ENCODE measurements around the gene FAM89A. TPM values are rescaled to one million over a fixed set of nuclear protein-coding genes. Genes with fewer than 3 reads are reported as not detected.

The FAM89A gene
- total RNA-seq, 2 experiments from 2014 or later, result 11.0 to 11.1 TPM

DNA sequence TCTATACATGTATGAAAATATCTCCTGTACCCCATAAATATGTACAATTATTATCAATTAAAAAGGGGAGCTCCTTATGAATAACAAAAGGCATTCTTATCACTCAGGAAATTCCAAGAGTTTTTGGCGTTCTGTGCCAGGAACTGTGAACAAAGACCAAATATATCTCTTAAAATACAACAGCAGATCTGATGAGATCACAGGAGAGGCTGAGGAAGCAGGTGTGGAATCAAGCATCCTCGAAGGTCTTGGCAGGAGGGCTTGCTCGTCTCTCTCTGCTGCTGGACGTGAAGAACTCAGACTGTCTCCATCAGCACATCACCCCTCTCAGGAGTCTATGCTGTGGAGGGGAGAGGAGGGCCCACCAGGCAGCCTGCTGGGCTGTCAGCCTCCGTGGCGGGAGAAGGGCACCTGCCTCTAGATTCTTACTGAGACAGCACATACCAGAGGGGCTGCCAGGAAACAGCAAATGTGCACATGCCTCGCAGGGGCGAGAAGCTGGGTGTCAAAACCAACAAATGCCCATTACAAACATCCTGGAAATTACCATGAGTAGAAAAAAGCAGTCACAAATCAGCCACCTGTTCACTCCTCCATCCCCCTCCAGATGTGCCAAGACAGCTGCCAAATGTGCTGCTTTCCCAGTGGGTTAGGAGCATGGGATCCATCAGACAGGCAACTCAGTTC, 30.8 kb upstream of the FAM89A start:
- Mint-ChIP-seq H3K4me3 (no peak overlapping the region), H3K27ac (no peak overlapping the region), H3K27me3 (ENCODE audit: low read depth) (no peaks in the 10 kb centered on the region), H3K36me3 (ENCODE audit: low read depth) (no peaks in the 10 kb centered on the region), H3K4me1 (ENCODE audit: low read depth) (no peaks in the 10 kb centered on the region), H3K9me3 (no peaks in the 10 kb centered on the region)
- intact Hi-C loops (cut with micrococcal nuclease), result loop anchor here (10.0 kb wide), 1 partner anchor 76 kb away; no protein-coding TSS in a partner anchor
- CTCF ChIA-PET, result no interaction called here
- DNase-seq, result no peak

DNA sequence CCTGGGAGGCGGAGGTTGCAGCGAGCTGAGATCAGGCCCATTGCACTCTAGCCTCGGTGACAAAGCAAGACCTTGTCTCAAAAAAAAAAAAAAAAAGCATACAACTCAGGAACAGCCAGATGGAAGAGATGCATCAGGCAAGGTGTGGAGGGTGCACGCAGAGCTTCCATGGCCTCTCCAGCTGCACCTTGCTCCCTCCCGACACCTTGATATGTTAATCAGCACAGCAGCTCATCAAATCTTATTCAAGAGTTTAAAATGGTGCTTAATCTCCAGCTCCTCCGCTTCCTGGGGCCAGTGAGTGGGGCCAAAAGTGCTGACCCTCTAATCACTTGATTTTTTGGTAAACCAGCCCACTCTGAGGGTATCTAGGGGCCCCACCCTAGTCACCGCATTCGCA, 29.3 kb upstream of the FAM89A start:
- Mint-ChIP-seq H3K4me3 (no peak overlapping the region), H3K27me3 (ENCODE audit: low read depth) (no peaks in the 10 kb centered on the region), H3K4me1 (ENCODE audit: low read depth) (no peaks in the 10 kb centered on the region), H3K27ac (no peak overlapping the region), H3K9me3 (no peaks in the 10 kb centered on the region), H3K36me3 (ENCODE audit: low read depth) (no peaks in the 10 kb centered on the region)
- intact Hi-C loops (cut with micrococcal nuclease), result no loop called here
- CTCF ChIA-PET, result interaction anchor here (0.6 kb wide), 1 partner anchor 37 kb away, joined by 5 read pairs; no protein-coding TSS in a partner anchor
- DNase-seq, result no peak

- no peak overlapping the region for H3K4me3 Mint-ChIP-seq
- CTCF ChIA-PET, result interaction anchor here (0.6 kb wide), 1 partner anchor 36 kb away, joined by 5 read pairs; no protein-coding TSS in a partner anchor
- DNase-seq, result no peak
Measured at GRCh38 chr1:231068762-231069161, 28.7 kb upstream of the FAM89A start.

DNA sequence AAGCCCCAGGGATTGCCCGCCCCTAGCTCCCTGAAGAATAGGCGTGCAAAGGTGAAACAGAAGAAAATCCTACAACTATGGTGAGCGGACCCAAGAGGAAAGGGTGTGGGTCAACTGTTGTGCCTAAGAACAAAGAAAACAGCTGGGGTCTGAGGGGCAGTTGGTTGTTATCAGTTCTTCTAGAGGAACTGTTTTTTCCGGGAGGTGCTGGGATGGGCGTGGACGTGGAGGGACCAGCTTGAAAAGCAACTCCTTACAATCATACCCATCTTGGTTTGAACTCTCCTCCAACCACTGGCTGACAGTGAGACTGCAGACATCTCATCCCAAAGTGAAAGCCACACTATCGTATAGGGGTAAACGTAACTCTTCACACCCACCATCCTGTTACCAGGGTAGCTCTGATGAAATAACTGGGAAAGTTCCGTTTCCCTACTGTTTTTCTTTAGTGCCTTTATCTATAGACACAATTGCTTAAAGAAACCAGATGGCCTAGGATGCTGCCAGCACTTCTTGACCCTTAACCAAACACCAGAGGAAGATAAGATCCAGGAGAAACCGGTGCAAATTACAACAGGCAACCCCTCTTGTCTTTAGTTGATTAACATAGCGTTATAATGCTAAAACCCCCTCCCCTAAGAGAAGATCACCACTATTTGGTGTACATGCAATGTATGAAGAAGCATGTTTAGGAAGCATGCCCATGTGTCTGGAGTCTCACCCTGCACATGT, 25.6 kb upstream of the FAM89A start:
- no peaks in the 10 kb centered on the region for H3K9me3 Mint-ChIP-seq
- no peaks in the 10 kb centered on the region for H3K4me1 Mint-ChIP-seq (ENCODE audit: low read depth)

More at GRCh38 chr1:231068762-231069161, 28.7 kb upstream of the FAM89A start:
- H3K27ac Mint-ChIP-seq, result no peak overlapping the region
- H3K9me3 Mint-ChIP-seq, result no peaks in the 10 kb centered on the region
- intact Hi-C loops (cut with micrococcal nuclease), result no loop called here
- no peaks in the 10 kb centered on the region for H3K36me3 Mint-ChIP-seq (ENCODE audit: low read depth)
- no peaks in the 10 kb centered on the region for H3K4me1 Mint-ChIP-seq (ENCODE audit: low read depth)
- no peaks in the 10 kb centered on the region for H3K27me3 Mint-ChIP-seq (ENCODE audit: low read depth)

GRCh38 chr1:231064418-231064817, 24.4 kb upstream of the FAM89A start:
- no peak for DNase-seq
- CTCF ChIA-PET, result no interaction called here
- Mint-ChIP-seq H3K27me3 (ENCODE audit: low read depth) (no peaks in the 10 kb centered on the region), H3K9me3 (no peaks in the 10 kb centered on the region), H3K4me3 (no peak overlapping the region), H3K36me3 (ENCODE audit: low read depth) (no peaks in the 10 kb centered on the region), H3K27ac (no peak overlapping the region), H3K4me1 (ENCODE audit: low read depth) (no peaks in the 10 kb centered on the region)
- intact Hi-C loops (cut with micrococcal nuclease), result no loop called here

More for the DNA sequence above, 25.6 kb upstream of the FAM89A start:
- Mint-ChIP-seq H3K36me3 (ENCODE audit: low read depth) (no peaks in the 10 kb centered on the region), H3K4me3 (no peak overlapping the region), H3K27ac (no peak overlapping the region), H3K27me3 (ENCODE audit: low read depth) (no peaks in the 10 kb centered on the region)
- CTCF ChIA-PET, result no interaction called here
- no peak for DNase-seq
- intact Hi-C loops (cut with micrococcal nuclease), result no loop called here

DNA sequence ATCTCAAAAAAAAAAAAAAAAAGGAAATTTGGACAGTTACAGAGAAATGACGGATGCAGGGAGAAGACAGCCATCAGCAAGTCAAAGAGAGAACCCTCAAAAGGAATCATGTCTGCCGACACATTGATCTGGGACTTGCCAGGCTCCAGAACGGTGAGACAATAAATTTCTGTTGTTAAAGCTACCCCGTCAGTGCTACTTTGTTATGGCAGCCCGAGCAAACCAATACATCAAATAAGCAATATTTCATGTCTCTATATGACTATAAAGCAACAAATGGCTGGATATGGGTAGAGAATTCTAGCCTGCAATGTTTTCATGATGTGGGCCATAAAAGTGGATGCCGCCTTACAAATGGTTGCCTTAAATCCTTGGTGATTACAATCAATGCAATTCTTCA, 23.3 kb upstream of the FAM89A start:
- Mint-ChIP-seq H3K27me3 (ENCODE audit: low read depth) (no peaks in the 10 kb centered on the region), H3K9me3 (no peaks in the 10 kb centered on the region), H3K27ac (no peak overlapping the region), H3K36me3 (ENCODE audit: low read depth) (no peaks in the 10 kb centered on the region), H3K4me3 (no peak overlapping the region), H3K4me1 (ENCODE audit: low read depth) (no peaks in the 10 kb centered on the region)
- intact Hi-C loops (cut with micrococcal nuclease), result no loop called here
- no peak for DNase-seq
- CTCF ChIA-PET, result no interaction called here

- Mint-ChIP-seq H3K27ac (no peak overlapping the region), H3K36me3 (ENCODE audit: low read depth) (no peaks in the 10 kb centered on the region), H3K27me3 (ENCODE audit: low read depth) (no peaks in the 10 kb centered on the region), H3K9me3 (no peaks in the 10 kb centered on the region), H3K4me1 (ENCODE audit: low read depth) (no peaks in the 10 kb centered on the region), H3K4me3 (no peak overlapping the region)
- DNase-seq, result no peak
- CTCF ChIA-PET, result no interaction called here
- intact Hi-C loops (cut with micrococcal nuclease), result no loop called here
Measured at GRCh38 chr1:231062500-231063270, 22.6 kb upstream of the FAM89A start.

DNA sequence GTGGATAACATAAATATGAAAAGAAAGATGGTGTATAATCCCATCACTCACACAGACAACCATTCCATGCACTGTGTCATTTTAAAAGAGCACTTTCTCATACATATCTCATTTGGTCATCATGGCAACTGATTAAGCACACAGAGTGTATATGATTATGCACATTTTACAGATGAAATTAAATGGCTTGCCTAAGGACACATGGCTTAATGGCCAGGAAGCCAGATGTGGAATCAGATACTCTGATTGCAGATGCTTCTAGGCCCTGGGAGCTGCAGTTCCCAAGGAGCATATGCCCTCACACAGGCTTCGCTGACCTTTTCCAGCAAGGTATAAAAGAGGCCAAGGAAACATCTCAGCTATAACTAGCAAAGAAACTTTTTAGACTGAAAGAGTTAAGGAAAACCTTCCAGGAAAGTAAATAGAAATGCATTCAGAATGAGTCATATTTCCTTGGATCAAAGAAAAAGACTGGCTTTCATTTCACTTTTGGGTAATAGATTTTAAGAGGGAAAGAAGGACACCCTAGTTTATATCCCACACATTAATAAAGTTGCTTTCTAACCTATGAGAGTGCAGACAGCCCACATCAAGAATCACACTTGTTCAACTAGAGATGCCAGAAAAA, 19.6 kb upstream of the FAM89A start:
- H3K27ac Mint-ChIP-seq, result no peak overlapping the region

DNA sequence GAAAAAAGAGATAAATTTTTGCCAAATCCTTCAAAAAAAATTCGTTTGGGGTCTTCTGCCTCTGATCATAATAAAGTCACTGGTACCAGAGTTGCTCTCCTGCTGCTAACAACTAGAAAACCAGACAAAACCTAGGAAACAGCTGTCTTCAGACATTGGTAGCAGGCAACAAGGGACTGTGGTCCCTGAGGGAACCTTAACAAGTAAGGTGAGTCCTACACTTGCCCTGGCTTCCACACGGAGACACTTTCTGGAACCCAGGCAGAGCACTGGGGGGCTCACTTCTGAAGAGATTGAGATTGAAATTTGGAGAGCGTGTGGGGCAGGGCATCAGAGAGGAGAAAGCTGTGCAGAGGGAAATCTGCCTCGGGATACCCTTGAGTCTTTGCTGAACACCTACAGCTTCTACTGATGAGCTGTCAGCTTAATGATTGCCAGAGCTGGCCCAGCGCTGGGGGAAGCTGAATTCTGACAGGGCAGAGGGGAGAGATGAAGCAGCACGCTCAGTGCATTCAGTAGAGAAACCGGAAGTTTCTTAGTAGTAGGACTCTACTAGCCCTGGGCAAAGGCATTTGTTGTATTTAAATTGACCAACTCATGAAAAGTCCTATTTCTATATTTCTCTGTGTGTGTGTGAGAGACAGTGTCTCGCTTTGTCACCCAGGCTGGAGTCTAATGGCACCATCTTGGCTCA, 18.5 kb upstream of the FAM89A start:
- Mint-ChIP-seq H3K27me3 (ENCODE audit: low read depth) (no peaks in the 10 kb centered on the region), H3K4me3 (no peak overlapping the region), H3K27ac (no peak overlapping the region), H3K9me3 (no peaks in the 10 kb centered on the region), H3K4me1 (ENCODE audit: low read depth) (peaks cover 5% of the 10 kb centered on the region), H3K36me3 (ENCODE audit: low read depth) (no peaks in the 10 kb centered on the region)
- DNase-seq, result no peak
- intact Hi-C loops (cut with micrococcal nuclease), result no loop called here
- CTCF ChIA-PET, result no interaction called here

More for the DNA sequence above, 19.6 kb upstream of the FAM89A start:
- H3K36me3 Mint-ChIP-seq (ENCODE audit: low read depth), result no peaks in the 10 kb centered on the region
- no peaks in the 10 kb centered on the region for H3K4me1 Mint-ChIP-seq (ENCODE audit: low read depth)
- no peaks in the 10 kb centered on the region for H3K27me3 Mint-ChIP-seq (ENCODE audit: low read depth)
- no peak overlapping the region for H3K4me3 Mint-ChIP-seq
- DNase-seq, result no peak
- intact Hi-C loops (cut with micrococcal nuclease), result no loop called here
- H3K9me3 Mint-ChIP-seq, result no peaks in the 10 kb centered on the region
- CTCF ChIA-PET, result no interaction called here

DNA sequence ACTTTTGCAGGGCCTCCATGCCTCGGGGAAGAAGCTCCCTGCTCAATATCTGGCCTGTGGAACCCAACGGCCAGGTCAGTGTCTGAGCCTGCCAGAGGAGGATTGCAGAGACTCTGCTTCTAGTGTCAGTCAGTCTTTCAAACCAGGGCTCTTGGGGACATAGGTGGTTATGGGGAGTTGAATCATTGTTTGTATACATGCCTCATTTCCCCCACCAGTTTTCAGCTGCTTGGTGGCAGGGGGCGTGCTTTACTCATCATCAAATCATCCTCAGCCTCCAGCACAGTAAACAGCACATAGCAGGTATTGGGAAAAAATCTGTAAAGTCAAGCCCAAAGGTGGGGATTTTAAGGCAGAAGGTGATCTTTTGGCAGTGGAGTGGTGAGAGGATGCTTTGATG, 17.4 kb upstream of the FAM89A start:
- Mint-ChIP-seq H3K27ac (no peak overlapping the region), H3K27me3 (ENCODE audit: low read depth) (peaks cover 2% of the 10 kb centered on the region), H3K4me3 (no peak overlapping the region), H3K4me1 (ENCODE audit: low read depth) (peaks cover 12% of the 10 kb centered on the region), H3K36me3 (ENCODE audit: low read depth) (no peaks in the 10 kb centered on the region), H3K9me3 (no peaks in the 10 kb centered on the region)
- no peak for DNase-seq
- intact Hi-C loops (cut with micrococcal nuclease), result no loop called here
- CTCF ChIA-PET, result no interaction called here

DNA sequence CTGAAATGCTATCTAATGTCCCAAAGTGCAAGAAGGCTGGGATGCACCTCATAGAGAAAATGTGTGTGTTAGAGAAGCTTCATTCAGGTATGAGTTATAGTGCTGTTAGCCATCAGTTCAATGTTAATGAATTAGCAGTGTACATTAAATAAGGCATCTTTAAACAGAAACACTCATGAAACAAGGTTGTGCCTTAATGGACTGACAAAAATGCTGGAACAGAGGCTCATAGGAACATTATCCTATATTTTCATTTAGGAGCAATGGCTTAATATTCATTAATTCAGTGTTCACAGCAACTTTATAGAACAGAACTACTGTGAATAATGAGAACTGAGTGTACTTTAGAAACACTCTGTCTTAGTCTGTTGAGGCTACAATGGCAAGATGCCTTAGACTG, 15.2 kb upstream of the FAM89A start:
- Mint-ChIP-seq H3K27me3 (ENCODE audit: low read depth) (peaks cover 2% of the 10 kb centered on the region), H3K4me3 (no peak overlapping the region), H3K27ac (no peak overlapping the region), H3K9me3 (no peaks in the 10 kb centered on the region), H3K4me1 (ENCODE audit: low read depth) (peaks cover 12% of the 10 kb centered on the region), H3K36me3 (ENCODE audit: low read depth) (no peaks in the 10 kb centered on the region)
- DNase-seq, result no peak
- intact Hi-C loops (cut with micrococcal nuclease), result no loop called here
- CTCF ChIA-PET, result interaction anchor here (0.7 kb wide), 1 partner anchor 9 kb away, joined by 3 read pairs; no protein-coding TSS in a partner anchor

All from activated naive CD4-positive, alpha-beta T cell treated with anti-CD3 and anti-CD28 coated beads for 36 hours (primary cell).